ENCODE measurements around the gene AATK.

Gene AATK

GRCh38 chr17:81108220-81108619 is 57.8 kb downstream of the AATK start:
- DNase-seq = no peak

GRCh38 chr17:81106716-81107115 is 59.3 kb downstream of the AATK start:
- DNase-seq = no peak

GRCh38 chr17:81103379-81103778 is 62.6 kb downstream of the AATK start:
- DNase-seq = no peak

- no peak for DNase-seq
Measured at GRCh38 chr17:81102869-81103268, 63.2 kb downstream of the AATK start.

GRCh38 chr17:81102352-81102751 is 63.7 kb downstream of the AATK start:
- DNase-seq = no peak

DNA sequence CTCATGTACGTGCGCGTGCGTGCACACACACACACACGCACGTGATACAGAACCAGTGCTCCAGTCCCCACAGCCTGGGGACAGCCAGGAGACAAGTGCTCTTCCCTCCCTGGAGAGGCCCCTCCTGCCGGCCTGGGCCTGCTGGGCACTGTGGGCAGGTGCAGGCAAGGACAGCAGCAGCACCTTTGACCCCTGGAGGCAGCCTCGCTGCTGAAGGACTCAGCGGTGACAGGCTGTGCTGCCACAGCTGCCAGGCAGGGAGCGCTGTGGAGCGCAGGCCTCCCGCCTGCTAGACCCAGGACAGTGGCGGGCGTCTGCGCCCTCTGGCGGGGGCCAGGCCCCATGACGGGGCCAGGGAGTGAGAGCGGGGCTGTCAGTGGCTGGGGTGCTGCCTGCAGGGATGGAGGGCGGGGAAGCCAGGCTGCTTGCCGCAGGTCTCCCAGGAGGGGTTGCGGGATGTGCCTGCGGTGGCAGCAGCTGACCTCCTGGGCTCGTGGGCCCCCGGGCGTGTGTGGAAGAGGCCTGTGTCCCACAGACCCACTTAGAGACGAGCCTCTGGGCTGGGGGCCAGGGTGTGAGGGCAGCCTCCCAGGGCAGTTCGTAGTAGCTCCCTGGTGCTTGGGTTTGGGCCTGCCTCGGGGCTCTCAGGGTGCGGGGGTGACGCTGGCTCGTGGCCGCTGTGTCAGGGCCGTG is 64.3 kb downstream of the AATK start:
- peak; percentile 66 to 90 (median 80) for DNase-seq

GRCh38 chr17:81100668-81101067 is 65.4 kb downstream of the AATK start:
- no peak for DNase-seq

- no peak for DNase-seq
Measured at GRCh38 chr17:81099888-81100287, 66.1 kb downstream of the AATK start.

GRCh38 chr17:81097943-81098308 is 68.1 kb downstream of the AATK start:
- no peak for DNase-seq

DNA sequence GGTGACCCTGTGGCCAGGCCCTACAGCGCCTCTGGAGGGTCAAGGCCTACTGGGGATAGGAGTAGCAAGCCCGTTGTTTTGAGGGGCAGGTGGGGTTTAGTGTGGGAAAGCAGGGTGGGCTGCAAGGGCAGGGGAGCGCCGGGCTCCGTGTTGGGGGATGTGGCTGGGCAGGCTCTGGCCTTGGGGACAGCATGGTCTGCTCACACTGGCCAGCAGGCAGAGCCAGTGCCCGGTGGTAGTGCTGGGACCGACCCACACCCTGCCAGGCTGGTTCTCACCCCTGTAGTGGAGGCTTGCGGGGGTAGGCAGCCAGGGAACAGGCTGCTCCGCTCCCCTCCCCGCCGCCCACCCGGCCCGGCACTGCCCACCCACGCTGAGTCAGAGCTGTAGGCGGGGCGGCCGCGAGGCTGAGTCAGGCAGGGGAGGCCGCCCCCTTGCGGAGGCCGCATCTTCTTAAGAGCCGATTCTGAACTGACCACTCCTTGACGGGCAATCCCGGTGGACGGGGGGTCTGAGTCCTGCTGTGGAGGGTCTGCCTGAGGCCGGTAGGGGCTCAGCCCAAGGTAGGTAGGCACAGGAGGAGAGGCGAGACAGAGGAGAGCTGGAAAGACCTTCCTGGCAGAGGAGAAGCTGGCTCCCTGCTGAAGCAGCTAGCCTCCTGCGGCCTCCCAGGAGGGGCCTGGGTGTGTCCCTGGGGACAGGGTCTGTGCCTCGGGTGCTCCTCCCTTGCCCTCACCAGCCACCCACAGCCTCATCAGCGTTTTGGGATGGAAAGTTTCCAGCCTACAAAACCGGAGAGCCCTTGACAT is 68.7 kb downstream of the AATK start:
- peak in 1 of 4 experiments; percentile 16 for DNase-seq

DNA sequence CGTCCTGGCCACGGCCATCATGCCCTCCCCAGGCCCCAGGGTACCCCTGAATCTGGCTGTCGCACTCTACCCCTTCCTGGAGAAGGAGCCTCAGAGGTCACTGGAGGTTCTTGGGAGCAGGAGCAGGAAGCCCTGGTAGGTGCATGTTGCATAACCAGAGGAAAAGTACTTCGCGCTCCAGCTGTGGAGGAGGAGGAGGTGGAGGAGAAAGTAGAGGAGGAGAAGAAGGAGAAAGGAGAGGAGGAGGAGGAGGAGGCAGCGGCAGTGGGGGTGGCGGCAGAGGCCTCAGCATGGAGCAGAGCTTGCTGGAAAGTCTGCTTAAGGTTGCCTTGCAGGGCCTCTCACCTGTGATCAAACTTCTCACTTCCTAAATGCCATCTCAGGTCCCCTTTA is 69.3 kb downstream of the AATK start:
- DNase-seq = no peak

- peak in 1 of 4 experiments; percentile 23 for DNase-seq
Measured at GRCh38 chr17:81095383-81095762, 70.6 kb downstream of the AATK start.

- peak in 3 of 4 experiments; percentile 39 to 89 (median 76) for DNase-seq
Measured at GRCh38 chr17:81094509-81095382, 71.3 kb downstream of the AATK start.

DNA sequence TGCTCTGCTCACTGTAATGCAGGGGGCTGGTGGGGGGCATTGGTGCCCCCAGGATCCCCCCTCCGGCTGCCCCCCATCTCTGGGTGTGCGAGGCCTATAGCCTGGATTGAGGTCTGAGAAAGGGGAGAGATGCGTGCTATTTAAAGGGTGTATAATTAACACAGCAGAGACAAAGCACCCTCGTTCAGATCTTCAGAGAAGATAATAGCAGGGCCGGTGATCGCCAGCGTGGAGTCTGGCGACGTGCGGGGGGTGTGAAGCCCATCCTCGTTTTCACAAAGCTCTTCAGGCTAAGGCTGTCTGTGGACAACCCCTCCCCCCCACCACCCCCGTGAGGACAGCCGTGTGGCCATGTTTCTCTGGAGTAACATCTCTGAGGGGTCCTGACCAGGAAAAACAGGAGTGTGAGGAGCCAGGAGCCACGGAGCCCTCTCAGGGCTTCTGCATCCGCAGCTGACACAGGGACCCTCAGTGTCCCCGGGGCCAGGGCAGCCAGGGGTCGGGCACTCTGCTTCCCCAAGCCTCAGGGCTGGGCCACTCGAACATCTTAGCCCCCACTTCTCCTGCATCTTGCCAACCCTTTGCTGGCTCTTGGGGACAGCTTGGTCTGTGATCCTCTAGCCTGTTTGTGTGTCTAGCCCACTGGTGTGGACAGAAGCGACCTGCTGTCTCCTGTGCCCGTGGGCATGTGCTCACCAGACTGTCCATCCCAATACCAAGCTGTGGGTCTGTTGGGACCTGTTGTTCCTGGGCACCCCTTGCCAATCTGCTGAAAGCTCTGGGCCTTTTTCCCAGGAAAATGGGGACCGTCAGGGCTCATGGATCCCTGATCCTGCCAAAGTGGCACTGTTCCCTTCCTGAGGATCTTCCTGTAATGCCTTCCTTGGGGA is 72.2 kb downstream of the AATK start:
- DNase-seq = no peak

GRCh38 chr17:81092518-81093095 is 73.4 kb downstream of the AATK start:
- no peak for DNase-seq

DNA sequence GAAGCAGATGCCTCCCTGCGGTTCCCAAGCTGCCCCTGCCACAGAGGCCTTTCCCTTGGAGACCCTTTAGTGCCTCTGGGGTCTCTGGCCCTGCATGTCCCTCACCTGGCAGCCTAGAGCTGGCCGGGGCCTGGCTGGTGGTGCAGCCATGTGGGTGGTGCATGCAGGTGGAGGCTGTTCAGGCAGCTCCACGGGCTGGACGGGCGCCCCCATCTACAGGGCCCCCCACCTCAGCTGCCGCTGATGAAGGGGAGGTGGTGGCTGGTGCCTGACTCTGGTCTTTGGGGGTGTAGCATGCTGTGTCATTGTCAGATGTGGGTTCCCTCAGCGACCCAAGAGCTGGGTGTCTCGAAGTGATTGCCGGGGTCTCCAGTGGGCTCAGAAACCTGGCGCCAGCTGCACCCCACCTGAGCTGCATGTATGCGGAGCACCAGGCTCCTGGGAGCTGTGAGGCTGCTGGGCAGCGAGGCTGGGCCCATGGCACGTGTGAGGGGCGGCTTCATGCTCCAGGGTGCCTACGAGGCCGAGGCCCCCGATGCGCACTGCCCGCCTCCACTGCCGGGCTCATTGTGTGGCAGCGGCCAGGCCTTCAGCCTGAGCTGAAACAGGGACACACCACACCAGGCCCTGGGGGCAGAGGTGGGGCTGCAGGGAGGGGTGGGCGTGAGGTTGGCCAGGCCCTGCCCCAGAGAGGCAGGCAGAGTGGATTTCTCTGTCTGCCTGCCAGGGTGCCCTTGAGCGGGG is 74.1 kb downstream of the AATK start:
- DNase-seq = no peak

- DNase-seq = no peak
Measured at GRCh38 chr17:81091154-81091553, 74.9 kb downstream of the AATK start.

GRCh38 chr17:81090361-81091136 is 75.5 kb downstream of the AATK start:
- DNase-seq = peak in 1 of 4 experiments; percentile 23

DNA sequence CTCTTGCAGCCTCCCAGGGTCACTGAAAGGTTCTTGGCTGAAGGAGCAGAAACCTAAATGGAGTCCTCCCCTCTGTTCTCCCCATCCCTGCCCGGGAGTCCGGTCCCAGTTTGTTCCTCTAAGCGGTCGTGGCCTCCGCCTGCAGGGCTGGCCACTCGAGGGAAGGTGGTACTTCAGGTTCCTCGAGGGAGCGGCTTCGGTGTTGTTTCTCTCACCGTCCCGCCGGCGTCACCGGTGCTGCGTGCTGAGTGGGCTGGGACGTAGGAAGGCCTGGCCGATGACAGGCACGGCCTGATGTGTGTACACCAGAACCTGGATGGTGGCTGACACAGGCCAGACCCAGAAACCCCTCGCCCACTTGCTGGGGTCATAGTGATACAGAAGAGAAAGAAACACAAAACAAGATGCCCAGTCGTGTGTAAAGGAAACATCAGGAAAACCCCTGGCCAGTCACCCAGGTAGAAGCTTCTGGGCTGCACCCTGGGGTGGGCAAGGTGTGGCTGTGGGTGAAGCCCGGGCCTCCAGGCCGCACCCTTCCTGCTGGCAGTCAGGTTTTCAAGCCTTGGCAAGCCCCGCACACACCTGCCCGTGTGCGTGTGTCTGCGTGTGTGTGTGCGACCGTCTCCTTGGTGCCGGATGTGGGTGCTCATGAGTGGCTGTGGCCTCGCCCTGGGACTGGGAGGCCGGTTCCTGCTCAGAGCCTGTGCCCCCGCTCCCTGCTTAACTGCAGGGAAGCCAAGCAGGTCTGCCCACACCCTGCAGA is 79.1 kb downstream of the AATK start:
- no peak for DNase-seq

Measured in activated naive CD4-positive, alpha-beta T cell (primary cell).